HG03060 (cell line): Measurements from ENCODE around the gene GPBAR1.
"Not testable (repeated sequence)": the region's sequence is repeated elsewhere in the genome, so short reads cannot be mapped to it uniquely, and the experiment has no call there.

Experiments used
- ATAC-seq: cut with Tn5 transposase; IDR thresholded peaks from one replicate; pipeline ENCODE4 v1.9.1; 2021; ENCODE audit warnings: low read depth, moderate number of reproducible peaks; ENCODE audit not compliant: unreplicated experiment

Gene GPBAR1

GRCh38 chr2:218305383-218305782 is 44.6 kb downstream of the GPBAR1 start:
- no peak for ATAC-seq

- no peak for ATAC-seq
These were observed 45.5 kb downstream of the GPBAR1 start for GRCh38 chr2:218306184-218306920.

- no peak for ATAC-seq
These were observed 46.7 kb downstream of the GPBAR1 start for GRCh38 chr2:218307415-218308090.

GRCh38 chr2:218310853-218311540 is 50.2 kb downstream of the GPBAR1 start:
- ATAC-seq = no peak

- ATAC-seq = not testable (repeated sequence)
These were observed 50.9 kb downstream of the GPBAR1 start for GRCh38 chr2:218311541-218312266.

GRCh38 chr2:218312267-218312756 is 51.5 kb downstream of the GPBAR1 start:
- no peak for ATAC-seq

- no peak for ATAC-seq
These were observed 52.5 kb downstream of the GPBAR1 start for GRCh38 chr2:218313356-218313755.
